Right ventricle myocardium superior (tissue), 1 donor: ENCODE measurements around the gene PROSER3. TPM values are rescaled to one million over a fixed set of nuclear protein-coding genes. Genes with fewer than 3 reads are reported as not detected.
"Not testable (repeated sequence)": the region's sequence is repeated elsewhere in the genome, so short reads cannot be mapped to it uniquely, and the experiment has no call there.

Experiments used
- ATAC-seq: fragments of 200-7000 bp; cut with Tn5 transposase; one replicate; pipeline ENCODE4 v1.9.1; 2020; ENCODE audit warnings: mild to moderate bottlenecking; ENCODE audit not compliant: poor library complexity
- DNase-seq: peaks from one replicate; pipeline ENCODE4 v3.0.0-alpha.2; 2020
- intact Hi-C: fragments of 100-400 bp; cut with DNase I; formaldehyde crosslinking; loops from one replicate; pipeline ENCODE4 v1.11.2; 2022
- total RNA-seq: library from RNA; stranded (reverse); fragmentation: NEBNext Ultra II Directional; extraction: Animal tissue kit (Norgen Biotek cat#: 25700); gene quantifications from one replicate; pipeline ENCODE4 v1.2.1, GENCODE V29; 2021
- donor health status: DM: no; HTN: yes; CAD: no; lungs with severe emphysema.

The PROSER3 gene
- total RNA-seq, 1 donor from 2014 or later, result 5.9 TPM

- DNase-seq, result no peak
- intact Hi-C loops, result loop anchor here (10.0 kb wide), 2 partner anchors 175 to 215 kb away; partner anchors contain the start of genes LRFN3 and TMEM147
- no peak for ATAC-seq
Observed at GRCh38 chr19:35719402-35720162, 38.4 kb upstream of the PROSER3 start.

GRCh38 chr19:35720163-35720524, 37.8 kb upstream of the PROSER3 start:
- intact Hi-C loops, result no loop called here
- DNase-seq (no peak), ATAC-seq (no peak)

- ATAC-seq, result no peak
- no peak for DNase-seq
- intact Hi-C loops, result no loop called here
Observed at GRCh38 chr19:35720648-35721047, 37.3 kb upstream of the PROSER3 start.

GRCh38 chr19:35721374-35721773, 36.6 kb upstream of the PROSER3 start:
- DNase-seq, result no peak
- ATAC-seq, result no peak
- intact Hi-C loops, result no loop called here

GRCh38 chr19:35722461-35722860, 35.5 kb upstream of the PROSER3 start:
- DNase-seq, result no peak
- ATAC-seq, result no peak
- intact Hi-C loops, result no loop called here

- intact Hi-C loops, result no loop called here
- DNase-seq (no peak), ATAC-seq (no peak)
Observed at GRCh38 chr19:35722897-35723296, 35.1 kb upstream of the PROSER3 start.

GRCh38 chr19:35723671-35724070, 34.3 kb upstream of the PROSER3 start:
- intact Hi-C loops, result no loop called here
- DNase-seq (no peak), ATAC-seq (no peak)

- ATAC-seq, intact Hi-C loops, DNase-seq: not testable (repeated sequence)
Observed at GRCh38 chr19:35724132-35724531, 33.8 kb upstream of the PROSER3 start.

- ATAC-seq, result no peak
- intact Hi-C loops, result no loop called here
- DNase-seq, result no peak
Observed at GRCh38 chr19:35724560-35724959, 33.4 kb upstream of the PROSER3 start.

GRCh38 chr19:35725216-35725861, 32.6 kb upstream of the PROSER3 start:
- intact Hi-C loops, result no loop called here
- ATAC-seq, result no peak
- no peak for DNase-seq

- intact Hi-C loops, result no loop called here
- peak; percentile 36 for DNase-seq
- ATAC-seq, result no peak
Observed at GRCh38 chr19:35727053-35727955, 30.7 kb upstream of the PROSER3 start.

- intact Hi-C loops, result no loop called here
- DNase-seq (no peak), ATAC-seq (no peak)
Observed at GRCh38 chr19:35727956-35728706, 29.8 kb upstream of the PROSER3 start.

GRCh38 chr19:35729021-35729420, 29.0 kb upstream of the PROSER3 start:
- ATAC-seq, result no peak
- intact Hi-C loops, result no loop called here
- no peak for DNase-seq

- DNase-seq (no peak), ATAC-seq (no peak)
- intact Hi-C loops, result no loop called here
Observed at GRCh38 chr19:35729763-35730162, 28.2 kb upstream of the PROSER3 start.

GRCh38 chr19:35730326-35730725, 27.6 kb upstream of the PROSER3 start:
- intact Hi-C loops, result no loop called here
- no peak for ATAC-seq
- DNase-seq, result no peak

- DNase-seq, result no peak
- intact Hi-C loops, result no loop called here
Observed at GRCh38 chr19:35731353-35731752, 26.6 kb upstream of the PROSER3 start.

GRCh38 chr19:35731779-35732405, 26.1 kb upstream of the PROSER3 start:
- DNase-seq, result no peak
- intact Hi-C loops, result no loop called here
- ATAC-seq, result no peak

More at GRCh38 chr19:35731353-35731752, 26.6 kb upstream of the PROSER3 start:
- ATAC-seq, result no peak

- no peak for DNase-seq
- intact Hi-C loops, result no loop called here
- no peak for ATAC-seq
Observed at GRCh38 chr19:35732540-35733179, 25.3 kb upstream of the PROSER3 start.
